Smooth muscle cell (in vitro differentiated cells): Measurements from ENCODE around the gene PPIP5K1. TPM values are rescaled to one million over a fixed set of nuclear protein-coding genes. Genes with fewer than 3 reads are reported as not detected.
A peak's percentile ranks its signal among the peaks of the same experiment; 100 is the strongest.

ENCODE experiments used
- DNase-seq: peaks from one replicate; lab custom pipeline; 2025; ENCODE audit not compliant: unreplicated experiment; lab: John Stamatoyannopoulos, UW
- H2AFZ ChIP-seq: fragments of 200-600 bp; sonication (generic); 2 replicates; pipeline ENCODE4 v1.6.0; 2016; ENCODE audit warnings: antibody characterized with exemption, low read depth, mild to moderate bottlenecking
- H3F3A ChIP-seq: fragments of 200-600 bp; sonication (generic); 2 replicates; pipeline ENCODE4 v1.6.0; 2017; ENCODE audit warnings: antibody characterized with exemption, low read depth
- H3K27ac ChIP-seq: fragments of 200-600 bp; sonication (generic); 2 replicates; pipeline ENCODE4 v1.5.1; 2016; ENCODE audit warnings: low read depth, mild to moderate bottlenecking
- H3K27me3 ChIP-seq: fragments of 200-600 bp; sonication (generic); 2 replicates; pipeline ENCODE4 v1.6.1; 2016; ENCODE audit warnings: low read depth, mild to moderate bottlenecking
- H3K36me3 ChIP-seq: fragments of 200-600 bp; sonication (generic); 2 replicates; pipeline ENCODE4 v1.5.1; 2016; ENCODE audit warnings: low read depth
- H3K4me1 ChIP-seq: fragments of 200-600 bp; sonication (generic); 2 replicates; pipeline ENCODE4 v1.5.1; 2016; ENCODE audit warnings: low read depth
- H3K4me2 ChIP-seq: fragments of 200-600 bp; sonication (generic); 2 replicates; pipeline ENCODE4 v1.6.0; 2016; ENCODE audit warnings: mild to moderate bottlenecking
- H3K4me3 ChIP-seq: fragments of 200-600 bp; sonication (generic); 2 replicates; pipeline ENCODE4 v1.5.1; 2016; ENCODE audit warnings: mild to moderate bottlenecking
- H3K79me2 ChIP-seq: fragments of 200-600 bp; sonication (generic); 2 replicates; pipeline ENCODE4 v1.6.0; 2016; ENCODE audit warnings: low read depth, mild to moderate bottlenecking
- H3K9ac ChIP-seq: fragments of 200-600 bp; sonication (generic); 2 replicates; pipeline ENCODE4 v1.6.0; 2016; ENCODE audit warnings: low read depth
- H3K9me3 ChIP-seq: fragments of 200-600 bp; sonication (generic); replicated peaks from 2 replicates; pipeline ENCODE4 v1.5.1; 2016; ENCODE audit warnings: low read depth
- H4K20me1 ChIP-seq: fragments of 200-600 bp; sonication (generic); 2 replicates; pipeline ENCODE4 v1.6.0; 2016; ENCODE audit warnings: low read depth
- WGBS: methylation state at CpG from one replicate; pipeline ENCODE4 v1.1.7; 2016; ENCODE audit warnings: low lambda C conversion rate; 5-methylcytosine and 5-hydroxymethylcytosine counted together
- polyA plus RNA-seq: library from polyadenylated mRNA; unstranded; fragments of >200 nt; fragmentation: Nextera tagmentation; extraction: Ambion mirVana; gene quantifications from 2 replicates; pipeline ENCODE4 v1.2.1, GENCODE V29; 2016
- total RNA-seq: library from RNA; depleted of rRNA; stranded (reverse); fragments of >200 nt; gene quantifications from 2 replicates; pipeline ENCODE4 v1.2.3, GENCODE V29; 2014
- TF ChIP-seq, protein P1 (sequence below): fragments of 200-600 bp; sonication (generic); IDR thresholded peaks from 2 replicates; pipeline ENCODE4 v1.5.1; 2017; ENCODE audit warnings: borderline replicate concordance, mild to moderate bottlenecking, antibody characterized with exemption; ENCODE audit not compliant: insufficient read depth, poor library complexity, severe bottlenecking

The PPIP5K1 gene
- total and polyA plus RNA-seq, 2 experiments from 2014 or later, result 4.8 to 14.5 TPM

DNA sequence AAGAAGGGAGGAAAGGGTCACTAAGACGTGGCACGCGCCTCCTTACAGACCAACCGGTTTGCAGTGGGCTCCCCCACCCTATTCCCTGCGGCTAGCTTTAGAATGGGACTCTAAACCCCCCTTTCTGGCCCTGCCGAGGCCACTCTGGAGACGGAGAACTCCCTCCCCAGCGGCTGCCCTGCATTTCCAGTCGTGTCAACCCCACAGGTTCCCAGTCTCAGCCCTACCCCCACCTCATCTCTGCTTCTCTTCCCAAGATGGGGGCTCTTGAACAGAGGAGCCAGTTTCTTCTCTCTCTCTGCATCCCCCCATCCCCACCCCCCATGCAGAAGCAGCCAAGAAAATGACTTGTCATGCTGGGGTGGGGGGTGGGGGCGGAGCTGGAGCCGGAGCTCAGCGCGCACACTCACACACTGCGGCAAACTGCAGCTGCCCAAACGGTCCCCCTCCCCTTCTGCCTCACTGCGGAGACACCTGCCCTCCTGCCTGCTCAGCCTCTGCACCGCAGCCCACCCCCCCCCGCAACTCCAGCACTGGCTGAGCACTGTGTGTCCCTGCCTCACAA is 71.7 kb downstream of the PPIP5K1 start:
- Histone ChIP-seq H3K27ac (peak overlapping the region; percentile 48), H3K9ac (peak overlapping the region; percentile 38), H3F3A (peaks cover 13% of the 10 kb centered on the region), H3K27me3 (no peaks in the 10 kb centered on the region), H4K20me1 (peaks cover 23% of the 10 kb centered on the region), H3K4me3 (peak overlapping the region; percentile 82), H3K9me3 (no peaks in the 10 kb centered on the region), H3K4me2 (peak overlapping the region; percentile 99), H3K4me1 (peaks cover 42% of the 10 kb centered on the region), H3K36me3 (peaks cover 5% of the 10 kb centered on the region), H2AFZ (peak overlapping the region; percentile 70), H3K79me2 (peaks cover 12% of the 10 kb centered on the region)
- DNase-seq, result peak; percentile 15
- 2% methylated on average over 17 of the region's 18 CpGs for WGBS
- TF ChIP-seq, protein P1, sequence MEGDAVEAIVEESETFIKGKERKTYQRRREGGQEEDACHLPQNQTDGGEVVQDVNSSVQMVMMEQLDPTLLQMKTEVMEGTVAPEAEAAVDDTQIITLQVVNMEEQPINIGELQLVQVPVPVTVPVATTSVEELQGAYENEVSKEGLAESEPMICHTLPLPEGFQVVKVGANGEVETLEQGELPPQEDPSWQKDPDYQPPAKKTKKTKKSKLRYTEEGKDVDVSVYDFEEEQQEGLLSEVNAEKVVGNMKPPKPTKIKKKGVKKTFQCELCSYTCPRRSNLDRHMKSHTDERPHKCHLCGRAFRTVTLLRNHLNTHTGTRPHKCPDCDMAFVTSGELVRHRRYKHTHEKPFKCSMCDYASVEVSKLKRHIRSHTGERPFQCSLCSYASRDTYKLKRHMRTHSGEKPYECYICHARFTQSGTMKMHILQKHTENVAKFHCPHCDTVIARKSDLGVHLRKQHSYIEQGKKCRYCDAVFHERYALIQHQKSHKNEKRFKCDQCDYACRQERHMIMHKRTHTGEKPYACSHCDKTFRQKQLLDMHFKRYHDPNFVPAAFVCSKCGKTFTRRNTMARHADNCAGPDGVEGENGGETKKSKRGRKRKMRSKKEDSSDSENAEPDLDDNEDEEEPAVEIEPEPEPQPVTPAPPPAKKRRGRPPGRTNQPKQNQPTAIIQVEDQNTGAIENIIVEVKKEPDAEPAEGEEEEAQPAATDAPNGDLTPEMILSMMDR, result no peak

DNA sequence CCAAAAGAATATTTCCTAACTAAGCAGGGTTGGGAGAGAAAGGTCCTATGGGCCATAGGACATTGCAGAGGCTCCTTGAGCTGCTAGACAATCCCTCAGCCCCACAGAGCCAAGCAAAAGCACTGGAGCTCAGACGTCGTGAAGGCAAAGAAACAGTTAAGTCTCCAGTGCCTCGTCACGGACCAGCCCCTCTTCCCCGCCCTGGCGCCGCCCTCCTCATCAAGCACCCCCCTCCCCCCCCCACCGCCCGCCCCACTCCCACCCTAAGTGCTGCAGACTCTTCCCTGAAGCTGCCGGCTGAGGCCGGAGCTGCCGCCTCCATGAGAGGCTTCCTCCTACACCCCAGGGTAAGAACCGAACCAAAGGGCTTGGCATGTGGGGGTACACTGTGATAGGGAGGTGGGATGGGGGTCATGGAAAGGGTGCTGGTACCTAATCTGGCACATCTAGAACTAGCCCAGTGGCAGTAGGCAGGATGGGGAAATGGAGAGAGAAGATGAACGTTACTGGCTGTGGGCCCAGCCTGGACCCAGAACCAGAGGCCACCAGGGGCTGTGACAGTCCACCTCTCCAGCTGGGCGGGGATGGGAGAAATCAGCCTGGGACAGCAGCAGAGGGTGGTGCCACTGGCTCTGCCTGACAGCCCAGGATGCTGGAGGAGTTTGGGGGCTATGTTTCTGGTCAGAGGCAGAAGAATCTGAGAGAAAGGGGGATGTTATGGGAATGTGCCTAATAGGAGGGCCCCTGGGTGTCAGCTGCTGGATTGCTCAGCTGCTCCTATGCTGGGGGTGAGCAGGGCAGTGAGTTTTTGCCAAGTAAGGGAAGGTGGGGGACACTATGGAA is 72.4 kb downstream of the PPIP5K1 start, which contains the start of gene MAP1A:
Gene MAP1A, plus strand, starts transcription at position 255 of the 843 bp plus-strand sequence. CDS start 3,866 bp downstream, outside the sequence.
- H3K9me3 ChIP-seq, result no peaks in the 10 kb centered on the region
- H3K4me2 ChIP-seq, result peak within 1 kb of the TSS; percentile 99
- peak within 1 kb of the TSS; percentile 82 for H3K4me3 ChIP-seq
- 2% methylated on average over 15 of the region's 15 CpGs for WGBS
- H3K27me3 ChIP-seq, result no peaks in the 10 kb centered on the region
- H3K9ac ChIP-seq, result peak within 1 kb of the TSS; percentile 75
- peaks cover 23% of the 10 kb centered on the region for H4K20me1 ChIP-seq
- peak; percentile 68 for DNase-seq
- H2AFZ ChIP-seq, result peak within 1 kb of the TSS; percentile 96
- peaks cover 13% of the 10 kb centered on the region for H3F3A ChIP-seq
- H3K4me1 ChIP-seq, result peaks cover 42% of the 10 kb centered on the region
- peak within 1 kb of the TSS; percentile 92 for H3K27ac ChIP-seq
- peaks cover 5% of the 10 kb centered on the region for H3K36me3 ChIP-seq
- TF ChIP-seq, protein P1, result no peak
- H3K79me2 ChIP-seq, result peaks cover 12% of the 10 kb centered on the region

DNA sequence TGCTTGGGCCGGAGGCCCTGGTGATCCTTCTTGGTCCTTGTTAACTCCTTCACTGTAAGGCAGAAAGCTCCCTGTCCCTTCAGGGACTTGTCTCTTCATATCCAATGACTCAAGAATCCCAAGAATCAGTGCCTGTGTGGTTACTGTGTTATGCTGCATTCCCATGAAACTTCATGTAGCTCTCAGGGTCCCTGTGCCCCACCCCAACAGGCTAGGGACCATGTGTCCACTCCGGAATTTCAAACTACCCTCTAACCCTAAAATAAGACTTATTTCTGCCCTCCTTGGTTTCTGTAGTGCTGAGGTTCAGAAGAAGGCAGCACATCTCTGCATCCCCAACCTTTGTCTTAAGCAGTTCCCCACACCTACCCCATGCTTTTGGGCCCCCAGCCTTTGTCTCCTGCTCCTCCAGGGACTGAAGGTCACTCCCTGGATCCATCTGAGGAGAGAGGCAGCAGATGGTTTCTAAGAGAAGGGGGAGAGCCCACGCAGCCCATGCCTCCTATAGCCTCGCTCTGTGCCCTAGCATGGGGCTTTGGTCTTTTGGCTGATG is 73.1 kb downstream of the PPIP5K1 start:
- Histone ChIP-seq H3K4me1 (peaks cover 42% of the 10 kb centered on the region), H2AFZ (peak overlapping the region; percentile 96), H3K4me3 (peak overlapping the region; percentile 82), H3F3A (peaks cover 13% of the 10 kb centered on the region), H3K9ac (peak overlapping the region; percentile 75), H3K9me3 (no peaks in the 10 kb centered on the region), H4K20me1 (peaks cover 23% of the 10 kb centered on the region), H3K79me2 (peaks cover 12% of the 10 kb centered on the region), H3K36me3 (peaks cover under 1% of the 10 kb centered on the region), H3K27me3 (no peaks in the 10 kb centered on the region), H3K4me2 (peak overlapping the region; percentile 99), H3K27ac (peak overlapping the region; percentile 92)
- WGBS, result 21% methylated on average over 4 of the region's 4 CpGs
- DNase-seq, result no peak
- TF ChIP-seq, protein P1, result no peak
